Measurements from ENCODE around the gene DCAF7.

DCAF7 gene

GRCh38 chr17:63624531-63624880 is 74.2 kb downstream of the DCAF7 start:
- DNase-seq (ENCODE audit: low read depth in 1 of 2, low spot score in 1 of 2), result no peak

GRCh38 chr17:63626551-63627180 is 76.4 kb downstream of the DCAF7 start:
- no peak for DNase-seq (ENCODE audit: low read depth in 1 of 2, low spot score in 1 of 2)

GRCh38 chr17:63629627-63630026 is 79.3 kb downstream of the DCAF7 start:
- no peak for DNase-seq (ENCODE audit: low read depth in 1 of 2, low spot score in 1 of 2)

GRCh38 chr17:63631062-63631461 is 80.8 kb downstream of the DCAF7 start:
- no peak for DNase-seq (ENCODE audit: low read depth in 1 of 2, low spot score in 1 of 2)

GRCh38 chr17:63631626-63632025 is 81.3 kb downstream of the DCAF7 start:
- no peak for DNase-seq (ENCODE audit: low read depth in 1 of 2, low spot score in 1 of 2)

- DNase-seq (ENCODE audit: low read depth in 1 of 2, low spot score in 1 of 2), result no peak
Observed at GRCh38 chr17:63633742-63634141, 83.5 kb downstream of the DCAF7 start.

GRCh38 chr17:63634163-63634562 is 83.9 kb downstream of the DCAF7 start:
- no peak for DNase-seq (ENCODE audit: low read depth in 1 of 2, low spot score in 1 of 2)

- no peak for DNase-seq (ENCODE audit: low read depth in 1 of 2, low spot score in 1 of 2)
Observed at GRCh38 chr17:63634816-63635215, 84.5 kb downstream of the DCAF7 start.

GRCh38 chr17:63635290-63635689 is 85.0 kb downstream of the DCAF7 start:
- DNase-seq (ENCODE audit: low read depth in 1 of 2, low spot score in 1 of 2), result no peak

GRCh38 chr17:63635787-63636186 is 85.5 kb downstream of the DCAF7 start:
- DNase-seq (ENCODE audit: low read depth in 1 of 2, low spot score in 1 of 2), result no peak

- DNase-seq (ENCODE audit: low read depth in 1 of 2, low spot score in 1 of 2), result no peak
Observed at GRCh38 chr17:63639125-63639524, 88.8 kb downstream of the DCAF7 start.

GRCh38 chr17:63640038-63640437 is 89.8 kb downstream of the DCAF7 start:
- DNase-seq (ENCODE audit: low read depth in 1 of 2, low spot score in 1 of 2), result no peak

- no peak for DNase-seq (ENCODE audit: low read depth in 1 of 2, low spot score in 1 of 2)
Observed at GRCh38 chr17:63641692-63642448, 91.6 kb downstream of the DCAF7 start.

Measured in activated T-helper 1 cell treated with anti-CD3 and anti-CD28 coated beads, Interleukin-2, amount 50 U/mL, for 16 hours (primary cell).